Hematopoietic multipotent progenitor cell treated with erythropoietin and hydrocortisone succinate and interleukin-3 and kit ligand, for 8 days (in vitro differentiated cells): ENCODE results near the gene RB1.
"Not testable (repeated sequence)": the region's sequence is repeated elsewhere in the genome, so short reads cannot be mapped to it uniquely, and the experiment has no call there.

Experiments
- DNase-seq: peaks from one replicate; pipeline ENCODE4 v3.0.0-alpha.2; 2015

RB1 gene

GRCh38 chr13:48355524-48355923 is 52.0 kb downstream of the RB1 start:
- not testable (repeated sequence) for DNase-seq

GRCh38 chr13:48356750-48357149 is 53.2 kb downstream of the RB1 start:
- no peak for DNase-seq

- DNase-seq: no peak
These were observed 66.4 kb downstream of the RB1 start for GRCh38 chr13:48369988-48370387.

GRCh38 chr13:48370815-48371214 is 67.3 kb downstream of the RB1 start:
- DNase-seq: no peak

- no peak for DNase-seq
These were observed 74.3 kb downstream of the RB1 start for GRCh38 chr13:48377857-48378256.

- no peak for DNase-seq
These were observed 77.0 kb downstream of the RB1 start for GRCh38 chr13:48380581-48380980.

GRCh38 chr13:48383384-48383783 is 79.8 kb downstream of the RB1 start:
- DNase-seq: no peak

GRCh38 chr13:48386816-48387215 is 83.3 kb downstream of the RB1 start:
- DNase-seq: no peak

- DNase-seq: no peak
These were observed 87.7 kb downstream of the RB1 start for GRCh38 chr13:48391257-48391656.

GRCh38 chr13:48393030-48393697 is 89.6 kb downstream of the RB1 start:
- no peak for DNase-seq

GRCh38 chr13:48393698-48394085 is 90.1 kb downstream of the RB1 start:
- no peak for DNase-seq

- no peak for DNase-seq
These were observed 94.2 kb downstream of the RB1 start for GRCh38 chr13:48397744-48398143.

GRCh38 chr13:48398450-48399095 is 95.0 kb downstream of the RB1 start:
- DNase-seq: no peak

GRCh38 chr13:48400090-48400694 is 96.6 kb downstream of the RB1 start:
- DNase-seq: no peak

- DNase-seq: peak; percentile 12
These were observed 97.3 kb downstream of the RB1 start for GRCh38 chr13:48400850-48401291.

GRCh38 chr13:48401480-48401879 is 97.9 kb downstream of the RB1 start:
- DNase-seq: no peak

- DNase-seq: no peak
These were observed 98.9 kb downstream of the RB1 start for GRCh38 chr13:48402325-48402932.

GRCh38 chr13:48403151-48403631 is 99.6 kb downstream of the RB1 start:
- no peak for DNase-seq

- no peak for DNase-seq
These were observed 100.4 kb downstream of the RB1 start for GRCh38 chr13:48403913-48404312.

- DNase-seq: no peak
These were observed 101.4 kb downstream of the RB1 start for GRCh38 chr13:48404952-48405351.

- DNase-seq: no peak
These were observed 102.3 kb downstream of the RB1 start for GRCh38 chr13:48405875-48406274.

GRCh38 chr13:48410199-48410598 is 106.6 kb downstream of the RB1 start:
- DNase-seq: no peak

GRCh38 chr13:48411147-48411794 is 107.7 kb downstream of the RB1 start:
- no peak for DNase-seq
